Vagina (tissue), 2 donors: ENCODE measurements around the gene C7orf25.

ENCODE experiments used
- CTCF ChIP-seq, 3 experiments: fragments of 450-650 bp in 2 of 3; fragments of 200-600 bp in 1 of 3; sonication (generic) in 1 of 3; IDR thresholded peaks; one replicate each; pipeline ENCODE4 v1.5.1; 2017 to 2019; ENCODE audit warnings: antibody characterized with exemption in 3 of 3, mild to moderate bottlenecking in 2 of 3, moderate library complexity in 2 of 3
- POLR2AphosphoS5 ChIP-seq, 2 donors: sonication (generic); formaldehyde crosslinking; IDR thresholded peaks; one replicate each; pipeline ENCODE4 v1.9.0; 2017; ENCODE audit warnings: antibody characterized with exemption in 2 of 2, mild to moderate bottlenecking in 2 of 2, low read depth in 1 of 2; ENCODE audit not compliant: insufficient read depth in 1 of 2

GRCh38 chr7:42961170-42961569 lies 49.3 kb upstream of the C7orf25 start:
- TF ChIP-seq CTCF (IDR thresholded peaks at IDR 0.05): no peak
- no peak for TF ChIP-seq POLR2AphosphoS5 (IDR thresholded peaks at IDR 0.05; ENCODE audit: insufficient read depth in 1 of 2, low read depth in 1 of 2)
